SJCRH30 (cell line): ENCODE data around the gene FAM107B. TPM values are rescaled to one million over a fixed set of nuclear protein-coding genes. Genes with fewer than 3 reads are reported as not detected.

ENCODE experiments used
- DNase-seq, 2 experiments: peaks; one replicate each; pipeline ENCODE4 v3.0.0-alpha.2; 2015 to 2020
- H3K27ac ChIP-seq: fragments of 250-450 bp; sonication (Bioruptor Pico); 2 replicates; pipeline ENCODE4 v1.5.1; 2020; ENCODE audit warnings: mild to moderate bottlenecking, moderate library complexity
- H3K27me3 ChIP-seq: fragments of 250-450 bp; sonication (Bioruptor Pico); 2 replicates; pipeline ENCODE4 v1.5.1; 2020; ENCODE audit warnings: mild to moderate bottlenecking, moderate library complexity
- H3K36me3 ChIP-seq: fragments of 250-450 bp; sonication (Bioruptor Pico); 2 replicates; pipeline ENCODE4 v1.5.1; 2020; ENCODE audit warnings: mild to moderate bottlenecking, moderate library complexity
- H3K4me1 ChIP-seq: fragments of 250-450 bp; sonication (Bioruptor Pico); 2 replicates; pipeline ENCODE4 v1.5.1; 2020; ENCODE audit warnings: mild to moderate bottlenecking, moderate library complexity
- H3K4me3 ChIP-seq: fragments of 250-450 bp; sonication (Bioruptor Pico); 2 replicates; pipeline ENCODE4 v1.5.1; 2020; ENCODE audit warnings: mild to moderate bottlenecking, moderate library complexity
- H3K9me3 ChIP-seq: fragments of 250-450 bp; sonication (Bioruptor Pico); replicated peaks from 2 replicates; pipeline ENCODE4 v1.5.1; 2020; ENCODE audit warnings: mild to moderate bottlenecking, moderate library complexity
- total RNA-seq: library from RNA; depleted of rRNA; stranded (reverse); fragments of >200 nt; shearing (Covaris generic); gene quantifications from 2 replicates; pipeline ENCODE4 v1.2.3, GENCODE V29; 2014

Gene FAM107B
- total RNA-seq, 1 experiment from 2014 or later: 21.7 TPM

DNA sequence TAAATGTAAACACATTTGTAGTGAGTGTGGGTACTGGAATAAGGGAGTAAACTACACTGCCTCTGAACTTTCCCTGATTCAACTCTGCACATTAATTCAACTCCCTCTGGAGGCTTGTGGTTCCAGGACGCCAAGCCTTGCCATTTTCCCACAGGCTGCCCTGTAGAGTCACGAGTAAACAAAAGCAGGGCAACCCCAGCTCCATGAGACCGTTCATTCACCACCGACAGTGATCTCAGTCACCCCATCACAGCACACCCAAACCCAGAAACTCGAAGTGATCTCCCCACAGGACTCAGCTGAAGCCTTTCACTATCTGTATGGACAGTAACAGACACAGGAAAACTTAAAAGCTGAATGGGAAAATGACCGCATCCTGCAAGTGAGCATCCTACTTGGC lies 225.2 kb downstream of the FAM107B start:
- H3K9me3 ChIP-seq: no peaks in the 10 kb centered on the region
- H3K27ac ChIP-seq: no peak overlapping the region
- H3K27me3 ChIP-seq: no peaks in the 10 kb centered on the region
- H3K4me1 ChIP-seq: no peaks in the 10 kb centered on the region
- no peak for DNase-seq
- H3K36me3 ChIP-seq: no peaks in the 10 kb centered on the region
- H3K4me3 ChIP-seq: no peak overlapping the region

DNA sequence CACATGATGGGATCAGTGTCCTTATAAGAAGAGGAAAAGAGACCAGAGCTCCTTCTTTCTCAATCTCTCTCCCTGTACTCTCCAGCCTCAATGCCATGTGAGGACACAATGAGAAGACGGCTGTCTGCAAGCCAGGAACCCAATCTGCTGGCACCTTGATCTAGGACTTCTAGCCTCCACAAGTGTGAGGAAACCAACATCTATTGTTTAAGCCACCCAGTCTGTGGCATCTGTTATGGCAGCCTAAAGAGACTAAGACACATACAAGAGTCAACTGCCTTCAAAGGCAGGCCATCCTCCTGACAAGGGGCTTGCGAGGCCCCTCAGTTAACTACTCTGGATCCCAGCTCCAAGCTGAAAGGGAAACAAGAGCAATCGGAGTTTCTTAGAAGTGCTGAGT lies 225.7 kb downstream of the FAM107B start:
- no peaks in the 10 kb centered on the region for H3K9me3 ChIP-seq
- H3K4me3 ChIP-seq: no peak overlapping the region
- H3K4me1 ChIP-seq: no peaks in the 10 kb centered on the region
- no peaks in the 10 kb centered on the region for H3K36me3 ChIP-seq
- no peaks in the 10 kb centered on the region for H3K27me3 ChIP-seq
- DNase-seq: no peak
- no peak overlapping the region for H3K27ac ChIP-seq

DNA sequence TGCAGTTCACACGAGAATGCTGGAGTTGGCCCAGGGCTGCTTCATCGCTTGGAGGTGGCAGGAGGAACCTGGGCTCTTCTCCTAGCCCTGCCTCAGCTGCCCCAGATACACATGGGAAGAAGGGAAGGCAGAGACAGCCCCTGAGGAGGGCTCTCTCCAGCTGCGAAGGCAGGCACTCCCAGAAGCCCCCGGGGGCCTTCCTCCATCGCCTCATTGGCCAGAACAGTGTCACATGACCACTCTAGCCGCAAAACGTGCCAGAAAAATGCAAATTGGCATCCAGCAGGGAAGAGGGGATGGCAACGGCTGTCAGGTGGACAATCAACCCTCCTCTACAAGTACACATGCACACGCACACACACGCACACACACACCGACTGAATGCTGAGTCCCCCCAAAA lies 226.2 kb downstream of the FAM107B start:
- no peak for DNase-seq
- no peak overlapping the region for H3K4me3 ChIP-seq

DNA sequence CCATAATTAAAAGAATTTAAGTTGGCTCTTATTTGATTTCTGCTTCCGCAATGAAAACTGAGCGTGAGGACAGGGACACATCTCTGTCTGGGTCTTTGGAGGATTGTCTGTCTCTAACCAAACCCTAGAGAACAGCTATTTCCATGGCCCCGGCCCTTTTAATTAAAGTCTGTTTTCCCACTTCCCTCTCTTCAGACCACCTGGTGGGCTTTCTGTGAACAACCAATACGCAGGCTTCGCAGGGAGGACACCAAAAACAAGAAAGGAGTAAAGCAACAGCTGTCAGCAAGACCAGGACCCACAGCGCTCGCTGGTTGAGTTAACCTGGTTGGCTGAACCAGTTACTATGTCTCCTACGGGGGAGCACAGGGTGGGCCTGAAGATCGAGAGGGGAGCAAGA lies 226.9 kb downstream of the FAM107B start:
- no peaks in the 10 kb centered on the region for H3K27me3 ChIP-seq
- H3K36me3 ChIP-seq: no peaks in the 10 kb centered on the region
- H3K9me3 ChIP-seq: no peaks in the 10 kb centered on the region
- DNase-seq: peak in 1 of 2 experiments; percentile 16
- H3K27ac ChIP-seq: no peak overlapping the region
- H3K4me3 ChIP-seq: no peak overlapping the region
- H3K4me1 ChIP-seq: no peaks in the 10 kb centered on the region

More for the DNA sequence above, 226.2 kb downstream of the FAM107B start:
- Histone ChIP-seq H3K4me1 (no peaks in the 10 kb centered on the region), H3K9me3 (no peaks in the 10 kb centered on the region), H3K27ac (no peak overlapping the region), H3K36me3 (no peaks in the 10 kb centered on the region), H3K27me3 (no peaks in the 10 kb centered on the region)

DNA sequence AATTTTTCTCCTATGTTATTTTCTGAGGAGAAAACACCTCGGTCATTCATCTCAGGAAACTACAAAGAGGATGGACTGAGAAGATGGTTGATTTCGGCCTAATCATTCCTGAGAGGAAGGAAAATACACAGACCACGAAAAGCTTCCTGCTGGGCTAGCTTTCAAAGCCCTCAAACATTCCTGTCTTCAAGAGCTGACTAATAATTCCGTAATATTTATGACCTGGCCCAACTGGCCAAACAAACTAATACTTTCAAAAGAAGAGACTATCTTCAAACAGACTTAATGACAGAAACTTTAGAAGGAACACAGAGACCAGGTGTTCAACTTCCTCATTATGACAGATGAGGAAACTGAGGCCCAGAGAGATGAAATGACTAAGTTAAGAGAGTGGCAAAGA lies 228.9 kb downstream of the FAM107B start:
- no peaks in the 10 kb centered on the region for H3K36me3 ChIP-seq
- no peak overlapping the region for H3K4me3 ChIP-seq
- H3K27ac ChIP-seq: no peak overlapping the region
- no peaks in the 10 kb centered on the region for H3K9me3 ChIP-seq
- no peak for DNase-seq
- no peaks in the 10 kb centered on the region for H3K27me3 ChIP-seq
- H3K4me1 ChIP-seq: no peaks in the 10 kb centered on the region

GRCh38 chr10:14543904-14544210 lies 230.8 kb downstream of the FAM107B start:
- Histone ChIP-seq H3K9me3 (no peaks in the 10 kb centered on the region), H3K36me3 (no peaks in the 10 kb centered on the region), H3K4me3 (no peak overlapping the region), H3K4me1 (no peaks in the 10 kb centered on the region), H3K27me3 (no peaks in the 10 kb centered on the region), H3K27ac (no peak overlapping the region)
- no peak for DNase-seq

- Histone ChIP-seq H3K36me3 (no peaks in the 10 kb centered on the region), H3K4me1 (no peaks in the 10 kb centered on the region), H3K27me3 (no peaks in the 10 kb centered on the region), H3K9me3 (no peaks in the 10 kb centered on the region), H3K27ac (no peak overlapping the region), H3K4me3 (no peak overlapping the region)
- peak in 1 of 2 experiments; percentile 16 for DNase-seq
Measured at GRCh38 chr10:14543046-14543903, 231.4 kb downstream of the FAM107B start.

DNA sequence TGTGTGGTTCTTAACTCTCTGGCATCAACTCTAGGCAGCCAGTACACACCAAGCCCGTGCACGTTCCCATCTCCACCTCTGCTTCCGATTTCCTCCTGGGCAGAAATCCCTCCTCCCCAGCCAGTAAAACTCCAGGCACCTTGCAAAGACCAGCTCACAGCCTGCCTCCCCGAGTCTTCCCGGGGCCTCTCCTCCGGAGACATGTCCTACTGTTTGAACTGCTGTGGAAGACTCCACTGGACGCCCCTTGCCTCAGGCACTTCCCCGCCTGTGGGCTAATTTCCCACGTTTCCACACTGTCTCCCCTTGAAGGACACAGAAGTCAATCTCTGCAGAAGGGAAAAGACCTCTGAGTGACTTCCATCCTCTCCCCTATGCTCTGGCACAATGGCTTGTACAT lies 233.3 kb downstream of the FAM107B start:
- Histone ChIP-seq H3K9me3 (no peaks in the 10 kb centered on the region), H3K27ac (no peak overlapping the region), H3K36me3 (no peaks in the 10 kb centered on the region), H3K4me3 (no peak overlapping the region), H3K27me3 (no peaks in the 10 kb centered on the region), H3K4me1 (no peaks in the 10 kb centered on the region)
- no peak for DNase-seq

DNA sequence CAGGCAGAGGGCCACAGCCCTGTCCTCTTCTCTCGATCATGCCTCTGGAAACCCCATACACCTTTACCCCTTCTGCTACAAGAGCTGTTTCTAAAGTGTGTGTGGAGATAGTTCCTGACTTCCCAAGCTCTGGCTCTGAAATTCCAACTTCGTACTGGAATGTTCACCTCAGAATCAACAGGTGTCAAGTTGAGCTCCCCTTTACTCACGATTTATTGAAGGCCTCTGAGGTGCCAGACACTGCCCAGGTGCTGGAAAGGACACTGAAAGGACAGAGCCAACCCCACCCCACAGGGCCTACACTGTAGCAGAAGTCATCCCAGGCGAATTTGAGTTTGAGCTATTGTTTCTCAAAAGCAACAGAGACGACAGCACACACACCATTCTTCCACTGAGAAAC lies 234.1 kb downstream of the FAM107B start:
- no peaks in the 10 kb centered on the region for H3K27me3 ChIP-seq
- DNase-seq: no peak
- H3K4me3 ChIP-seq: no peak overlapping the region
- no peaks in the 10 kb centered on the region for H3K9me3 ChIP-seq
- H3K4me1 ChIP-seq: no peaks in the 10 kb centered on the region
- H3K36me3 ChIP-seq: no peaks in the 10 kb centered on the region
- H3K27ac ChIP-seq: no peak overlapping the region

DNA sequence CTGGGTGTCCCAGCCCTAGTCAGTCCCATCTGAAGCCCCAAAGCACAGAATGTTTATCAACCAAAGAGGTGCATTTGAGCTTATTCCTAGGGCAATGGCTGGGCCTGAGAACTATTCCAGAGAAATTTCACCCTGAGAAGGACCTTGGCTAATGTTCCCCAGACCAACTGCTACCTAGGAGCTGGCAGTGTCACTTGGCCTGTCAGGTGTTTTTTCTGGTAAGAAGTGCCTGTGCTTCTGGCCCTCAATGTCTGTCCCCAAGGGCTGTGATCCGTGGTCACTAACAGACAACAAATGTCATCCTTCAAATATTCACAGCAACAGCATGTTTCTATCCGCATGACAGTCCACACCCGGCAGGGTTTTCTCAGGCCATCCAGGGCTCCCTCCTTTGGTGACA lies 234.6 kb downstream of the FAM107B start:
- Histone ChIP-seq H3K27ac (no peak overlapping the region), H3K27me3 (no peaks in the 10 kb centered on the region), H3K9me3 (no peaks in the 10 kb centered on the region), H3K36me3 (no peaks in the 10 kb centered on the region), H3K4me1 (no peaks in the 10 kb centered on the region), H3K4me3 (no peak overlapping the region)
- no peak for DNase-seq

DNA sequence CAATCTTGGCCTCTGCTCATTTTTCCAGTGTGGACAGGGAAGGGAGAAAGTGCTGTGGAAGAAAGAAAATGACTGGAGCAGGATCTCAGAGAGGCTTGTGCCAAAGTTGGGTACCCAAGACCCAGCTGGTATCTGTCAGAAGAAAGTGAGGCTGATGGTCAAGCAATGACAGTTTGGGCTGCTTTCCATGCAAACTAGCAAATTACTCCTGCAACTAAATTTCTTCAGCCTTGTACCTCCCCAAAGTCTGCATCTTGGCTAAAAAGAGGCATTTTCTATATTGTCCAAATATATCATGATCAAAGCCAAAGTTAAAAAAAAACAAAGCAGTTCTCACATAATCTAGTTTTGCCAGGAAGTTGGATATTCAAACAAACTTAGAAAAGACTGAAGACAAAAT lies 235.5 kb downstream of the FAM107B start:
- H3K27ac ChIP-seq: no peak overlapping the region
- H3K4me1 ChIP-seq: no peaks in the 10 kb centered on the region
- H3K9me3 ChIP-seq: no peaks in the 10 kb centered on the region
- no peaks in the 10 kb centered on the region for H3K36me3 ChIP-seq
- no peak overlapping the region for H3K4me3 ChIP-seq
- no peaks in the 10 kb centered on the region for H3K27me3 ChIP-seq
- DNase-seq: no peak

DNA sequence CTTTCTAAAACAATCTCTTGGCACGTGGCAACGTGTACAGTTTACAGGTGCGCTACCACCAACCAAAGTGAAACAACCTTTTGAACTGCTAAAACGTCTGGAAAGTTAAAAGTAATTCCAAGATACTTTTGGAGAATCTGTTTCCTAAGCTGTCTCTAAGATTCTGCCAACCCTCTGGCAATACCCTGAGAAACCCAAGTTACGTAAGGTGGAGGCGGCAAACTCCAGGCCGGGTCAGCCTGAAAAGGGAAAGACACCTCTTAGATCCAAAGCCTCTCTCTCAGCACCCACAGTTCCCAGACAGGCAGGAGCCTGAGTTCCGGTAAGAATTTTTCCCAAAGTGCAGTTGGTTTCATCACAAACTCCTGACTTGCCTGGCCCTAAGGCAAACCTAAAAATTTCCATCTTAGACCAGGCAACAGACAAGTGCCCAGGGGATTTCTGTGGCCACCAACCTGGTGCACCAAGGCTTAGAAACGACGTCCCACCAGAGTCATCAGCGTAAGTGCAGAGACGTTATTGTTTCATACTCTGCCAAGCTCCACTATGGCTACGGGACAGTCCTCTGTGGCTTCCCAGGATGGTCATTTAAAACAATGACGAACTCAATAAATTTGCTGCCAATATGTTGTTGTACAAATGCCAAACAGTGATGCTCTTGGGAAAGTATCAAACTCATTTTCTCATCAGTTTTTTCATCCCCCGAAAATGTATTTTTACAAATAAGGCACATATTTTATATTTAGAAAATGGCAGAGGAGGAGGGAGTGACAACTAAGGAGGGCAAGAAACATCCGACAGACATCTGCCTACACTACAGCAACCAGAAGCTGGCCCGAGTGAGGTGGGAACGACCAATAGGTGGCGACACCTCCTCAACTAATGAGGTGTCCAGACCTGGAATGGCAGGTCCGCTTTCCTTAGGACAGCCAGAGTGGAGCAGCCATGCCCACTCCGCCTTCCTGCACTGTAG lies 238.2 kb downstream of the FAM107B start:
- Histone ChIP-seq H3K4me1 (no peaks in the 10 kb centered on the region), H3K4me3 (no peak overlapping the region), H3K36me3 (no peaks in the 10 kb centered on the region), H3K27me3 (no peaks in the 10 kb centered on the region), H3K27ac (no peak overlapping the region), H3K9me3 (no peaks in the 10 kb centered on the region)
- DNase-seq: peak; percentile 58 to 73

- Histone ChIP-seq H3K4me1 (no peaks in the 10 kb centered on the region), H3K36me3 (no peaks in the 10 kb centered on the region), H3K27me3 (no peaks in the 10 kb centered on the region), H3K27ac (no peak overlapping the region), H3K9me3 (no peaks in the 10 kb centered on the region), H3K4me3 (no peak overlapping the region)
- no peak for DNase-seq
Measured at GRCh38 chr10:14535457-14536130, 239.1 kb downstream of the FAM107B start.

- DNase-seq: no peak
- no peaks in the 10 kb centered on the region for H3K27me3 ChIP-seq
- no peak overlapping the region for H3K4me3 ChIP-seq
- H3K9me3 ChIP-seq: no peaks in the 10 kb centered on the region
- no peaks in the 10 kb centered on the region for H3K36me3 ChIP-seq
- H3K4me1 ChIP-seq: no peaks in the 10 kb centered on the region
- no peak overlapping the region for H3K27ac ChIP-seq
Measured at GRCh38 chr10:14534152-14534551, 240.5 kb downstream of the FAM107B start.

- H3K4me3 ChIP-seq: no peak overlapping the region
- no peaks in the 10 kb centered on the region for H3K4me1 ChIP-seq
- H3K27ac ChIP-seq: no peak overlapping the region
- H3K27me3 ChIP-seq: no peaks in the 10 kb centered on the region
- DNase-seq: no peak
- H3K36me3 ChIP-seq: no peaks in the 10 kb centered on the region
- no peaks in the 10 kb centered on the region for H3K9me3 ChIP-seq
Measured at GRCh38 chr10:14533295-14533694, 241.4 kb downstream of the FAM107B start.
